ENCODE measurements around the gene EEFSEC. TPM values are rescaled to one million over a fixed set of nuclear protein-coding genes. Genes with fewer than 3 reads are reported as not detected.

The EEFSEC gene
- total and polyA plus RNA-seq, 2 of the 8 experiments (the other 6 are each of a cell fraction or from before 2014, with no cell fraction given): 13.1 to 19.8 TPM

- WGBS, 2 experiments (ENCODE audit: extremely low coverage in 1 of 2, insufficient coverage in 1 of 2, insufficient read length in 1 of 2, insufficient replicate concordance in 2 of 2, low coverage in 1 of 2, low lambda C conversion rate in 2 of 2, missing lambda C conversion rate in 1 of 2): 85% methylated on average over 20 of the region's 21 CpGs; no CpG with 5 or more reads in 1 of the 2 experiments
- H2BK12ac ChIP-seq (ENCODE audit: low read depth, low read length): no peak overlapping the region
- no peak for FAIRE-seq
- no peak overlapping the region for H4K91ac ChIP-seq (replicated peaks; ENCODE audit: insufficient read length, low read length)
- no peaks in the 10 kb centered on the region for H3K9me3 ChIP-seq (ENCODE audit: insufficient read depth in 2 of 2, low read depth in 1 of 2, low read length in 1 of 2)
- H3K4me1 ChIP-seq (replicated peaks in 1 of 4; ENCODE audit: control insufficient read depth in 3 of 4, insufficient read depth in 4 of 4, low read length in 3 of 4): peaks cover 0 to 5% (median 0%) of the 10 kb centered on the region in 4 experiments; a peak in 1 of 7 replicates
- H2BK120ac ChIP-seq (replicated peaks; ENCODE audit: low read depth, low read length): no peak overlapping the region
- no peak overlapping the region for H3K23ac ChIP-seq (ENCODE audit: insufficient read length)
- H2BK15ac ChIP-seq (ENCODE audit: low read length): no peak overlapping the region
- H2AK5ac ChIP-seq (ENCODE audit: low read depth, low read length): no peak overlapping the region
- no peaks in the 10 kb centered on the region for H3K36me3 ChIP-seq (ENCODE audit: control insufficient read depth in 2 of 4, insufficient read depth in 4 of 4, low read length in 3 of 4)
- H3K18ac ChIP-seq (ENCODE audit: extremely low read depth, low read length): no peak overlapping the region
- H3K27ac ChIP-seq (ENCODE audit: low read depth, low read length): no peak overlapping the region
- no peaks in the 10 kb centered on the region for H3K79me1 ChIP-seq (ENCODE audit: low read depth, low read length)
- no peak overlapping the region for H2BK5ac ChIP-seq (ENCODE audit: low read depth, low read length)
- no peak overlapping the region for H2BK20ac ChIP-seq (ENCODE audit: low read length)
- DNase-seq (ENCODE audit: low read depth in 1 of 2, low spot score in 2 of 2): no peak
- H3K4me3 ChIP-seq (ENCODE audit: extremely low read depth in 1 of 4, insufficient read depth in 2 of 4, low read depth in 3 of 4, low read length in 4 of 4): no peak overlapping the region
- H3K14ac ChIP-seq (ENCODE audit: insufficient read length): no peak overlapping the region
- no peak overlapping the region for H4K5ac ChIP-seq (ENCODE audit: insufficient read length, low read depth, low read length)
- H3K4me2 ChIP-seq (ENCODE audit: insufficient read depth in 1 of 2, low read depth in 2 of 2, low read length in 2 of 2): no peak overlapping the region
- H3K23me2 ChIP-seq (ENCODE audit: low read depth, low read length): no peaks in the 10 kb centered on the region; the same call in 1 of the 2 replicates
- H3K56ac ChIP-seq (replicated peaks; ENCODE audit: insufficient read length, low read depth, low read length): no peak overlapping the region
- no peak overlapping the region for H3K4ac ChIP-seq (replicated peaks; ENCODE audit: insufficient read length, low read depth, low read length)
- TF ChIP-seq ZNF274 (IDR thresholded peaks at IDR 0.05; ENCODE audit: borderline replicate concordance, extremely low read depth, low read length) (no peak), SUZ12 (IDR thresholded peaks at IDR 0.05; ENCODE audit: low read length) (no peak), JUND (IDR thresholded peaks at IDR 0.05; ENCODE audit: low read length) (no peak), BACH1 (IDR thresholded peaks at IDR 0.05; ENCODE audit: low read length) (no peak), BCL11A (IDR thresholded peaks at IDR 0.05; ENCODE audit: low read depth in 2 of 2, low read length in 2 of 2) (no peak), POLR2A (IDR thresholded peaks at IDR 0.05; ENCODE audit: control extremely low read depth in 1 of 2, low read depth in 2 of 2, low read length in 2 of 2) (no peak)
- H3K27me3 ChIP-seq (replicated peaks in 1 of 4; ENCODE audit: control insufficient read depth in 3 of 4, extremely low read depth in 1 of 4, insufficient read depth in 3 of 4, low read length in 3 of 4): peaks cover 0 to 6% (median 0%) of the 10 kb centered on the region in 4 experiments; a peak in 4 of 7 replicates
- CTCF ChIA-PET (ENCODE audit: partially characterized antibody): interaction anchor here (0.9 to 3.2 kb wide), 9 partner anchors 9 to 155 kb away, joined by 3 to 21 read pairs (median 4); no protein-coding TSS in a partner anchor
- H3K9ac ChIP-seq (replicated peaks in 1 of 4; ENCODE audit: extremely low read depth in 1 of 4, low read depth in 3 of 4, low read length in 3 of 4): no peak overlapping the region
- H4K8ac ChIP-seq (ENCODE audit: extremely low read depth, insufficient read depth, low read length): 0 out of 2 replicates have a peak overlapping the region, but pooled peaks have one; percentile 58
- POLR2A ChIA-PET (ENCODE audit: partially characterized antibody): no interaction called here
- no peak overlapping the region for H2AFZ ChIP-seq (ENCODE audit: low read length)
- H4K20me1 ChIP-seq (replicated peaks in 1 of 2; ENCODE audit: control insufficient read depth in 1 of 2, insufficient read depth in 2 of 2, low read length in 2 of 2): no peaks in the 10 kb centered on the region
- H3K79me2 ChIP-seq (ENCODE audit: control insufficient read depth in 1 of 2, insufficient read depth in 2 of 2, low read length in 2 of 2): no peaks in the 10 kb centered on the region
Measured at GRCh38 chr3:128452678-128453275, 299.5 kb downstream of the EEFSEC start.
